ENCODE results near the gene MYH7.

The MYH7 gene

DNA sequence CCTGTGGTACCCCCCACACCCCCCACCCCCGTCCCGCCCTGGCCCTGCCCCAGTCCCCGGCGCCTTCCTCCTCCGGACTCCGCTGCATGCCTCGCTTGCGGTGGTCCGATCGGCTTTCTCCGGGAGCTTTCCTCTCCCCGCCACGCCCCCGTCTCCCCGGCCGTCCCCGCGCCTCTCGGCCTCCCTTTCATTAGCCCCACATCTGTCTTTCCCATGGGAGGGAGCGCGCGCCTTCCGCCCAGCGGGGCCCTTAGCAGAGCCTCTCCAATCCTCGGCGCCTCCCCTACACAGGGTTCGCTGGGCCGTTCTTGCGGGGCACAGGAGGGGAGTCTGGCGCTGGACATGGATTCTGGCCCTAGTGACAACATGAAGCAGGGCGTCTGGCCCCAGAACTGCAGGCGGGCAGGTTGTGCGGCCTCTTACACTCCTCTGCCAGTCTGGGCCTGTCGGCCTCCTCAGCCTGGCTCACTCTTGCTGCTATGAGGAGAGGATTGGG, 69.0 kb downstream of the MYH7 start:
- no peak for DNase-seq (ENCODE audit: low read depth)

DNA sequence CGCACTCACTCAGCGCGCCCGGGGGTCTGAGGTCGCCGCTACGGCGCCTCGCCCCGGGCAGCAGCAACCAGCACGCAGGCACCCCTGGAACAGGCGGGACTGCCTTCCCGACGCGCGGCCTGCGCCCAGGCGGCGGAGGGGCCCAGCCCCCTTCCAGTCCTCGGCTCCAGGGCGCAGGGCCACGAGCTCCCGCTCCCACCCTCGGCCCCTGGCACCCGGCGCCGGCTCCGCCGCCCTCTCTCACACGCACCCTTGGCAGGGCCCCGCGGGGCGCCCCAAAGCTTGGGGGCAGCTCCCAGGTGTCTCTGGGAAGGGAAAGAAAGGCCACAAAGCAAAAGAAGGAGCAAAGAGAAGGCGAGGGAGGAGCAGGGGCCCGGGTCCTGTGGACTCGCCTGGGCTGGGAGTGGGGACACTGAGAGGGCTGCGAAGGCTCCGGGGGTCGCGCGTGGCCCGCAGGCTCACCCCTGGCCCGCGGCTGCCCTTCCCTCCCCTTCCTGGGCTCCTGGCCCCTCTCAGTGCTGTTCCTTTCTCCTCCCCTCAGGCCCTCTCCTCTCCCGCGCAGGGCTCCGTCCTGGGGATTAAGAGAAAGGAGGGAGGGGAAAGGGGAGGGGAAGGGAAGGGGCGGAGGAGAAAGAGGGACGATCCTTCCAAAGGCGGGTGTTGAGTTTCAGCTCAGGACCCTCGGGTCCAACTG, 69.6 kb downstream of the MYH7 start:
- DNase-seq (ENCODE audit: low read depth): no peak

DNA sequence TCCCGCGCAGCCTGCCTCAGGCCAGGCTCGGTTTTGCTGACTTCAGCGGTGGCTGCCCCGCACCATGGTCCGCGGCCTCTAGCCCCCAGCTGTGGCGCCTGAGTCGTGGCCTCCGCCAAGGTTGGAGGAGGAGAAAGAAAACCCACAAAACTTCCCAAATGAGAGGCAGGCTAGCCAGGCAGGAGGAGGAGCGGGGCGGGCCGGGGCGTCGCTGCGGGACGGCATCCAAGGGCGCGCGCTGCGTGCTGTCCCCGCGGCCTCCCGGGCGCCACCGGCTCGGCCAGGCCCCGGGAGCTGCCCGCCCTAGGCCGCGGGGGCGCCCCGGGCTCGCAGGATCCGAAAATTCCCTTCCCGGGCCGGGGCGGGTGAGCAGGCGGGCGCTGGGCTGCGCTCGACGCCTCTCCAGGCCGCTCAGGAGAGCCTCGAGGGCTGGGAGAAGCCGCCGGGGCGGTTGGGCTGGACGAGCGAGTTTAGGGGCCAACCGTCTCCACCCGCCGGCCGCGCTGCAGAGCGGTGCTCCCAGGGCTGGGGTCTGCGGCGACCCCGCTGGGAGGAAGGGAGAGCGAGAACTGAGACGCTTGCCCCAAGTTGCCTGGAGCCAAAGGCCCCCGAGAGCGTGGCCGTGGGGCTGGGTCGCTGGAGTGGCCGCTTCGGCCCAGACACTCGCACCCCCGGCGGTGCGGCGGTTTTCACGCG, 70.3 kb downstream of the MYH7 start, which contains the start of gene EFS:
Gene EFS, minus strand, starts transcription at position 137 of the 696 bp plus-strand sequence. CDS start 147 bp downstream, outside the sequence.
- DNase-seq (ENCODE audit: low read depth): no peak

- no peak for DNase-seq (ENCODE audit: low read depth)
Observed at GRCh38 chr14:23364164-23365035, 71.1 kb downstream of the MYH7 start.
